H9 (cell line): ENCODE data around the gene RPRD1A. TPM values are rescaled to one million over a fixed set of nuclear protein-coding genes. Genes with fewer than 3 reads are reported as not detected.

Experiments
- DNase-seq: peaks from one replicate; pipeline ENCODE4 v3.0.0-alpha.2; 2017
- H2AFZ ChIP-seq: one replicate; pipeline ENCODE4 v1.6.1; 2013; ENCODE audit warnings: mild to moderate bottlenecking, low read length, control low read depth, moderate library complexity
- H2AK5ac ChIP-seq: 2 replicates; pipeline ENCODE4 v1.6.1; 2013; ENCODE audit warnings: low read length, control low read depth, mixed read lengths; ENCODE audit not compliant: insufficient read length
- H2BK120ac ChIP-seq: one replicate; pipeline ENCODE4 v1.6.1; 2013; ENCODE audit warnings: low read depth, mild to moderate bottlenecking, low read length, control low read depth, inconsistent platforms; ENCODE audit not compliant: poor library complexity, severe bottlenecking
- H2BK12ac ChIP-seq: 2 replicates; pipeline ENCODE4 v1.6.1; 2013; ENCODE audit warnings: low read length, control low read depth, mixed read lengths, low read depth; ENCODE audit not compliant: insufficient read length
- H2BK15ac ChIP-seq: 2 replicates; pipeline ENCODE4 v1.6.1; 2013; ENCODE audit warnings: low read depth, low read length, control low read depth
- H2BK20ac ChIP-seq: one replicate; pipeline ENCODE4 v1.6.1; 2013; ENCODE audit warnings: low read depth, mild to moderate bottlenecking, low read length, control low read depth, inconsistent platforms; ENCODE audit not compliant: poor library complexity, severe bottlenecking
- H2BK5ac ChIP-seq: 2 replicates; pipeline ENCODE4 v1.6.1; 2013; ENCODE audit warnings: low read length, control low read depth, mixed read lengths; ENCODE audit not compliant: insufficient read length
- H3K14ac ChIP-seq: 2 replicates; pipeline ENCODE4 v1.6.1; 2013; ENCODE audit warnings: low read length, control low read depth; ENCODE audit not compliant: insufficient read depth
- H3K18ac ChIP-seq: 2 replicates; pipeline ENCODE4 v1.6.1; 2013; ENCODE audit warnings: low read depth, mild to moderate bottlenecking, mixed read lengths, low read length, control low read depth; ENCODE audit not compliant: insufficient read length
- H3K23ac ChIP-seq: 2 replicates; pipeline ENCODE4 v1.6.1; 2013; ENCODE audit warnings: low read length, control low read depth, mixed read lengths, low read depth; ENCODE audit not compliant: insufficient read length
- H3K23me2 ChIP-seq: 2 replicates; pipeline ENCODE4 v1.6.1; 2013; ENCODE audit warnings: low read depth, mild to moderate bottlenecking, mixed read lengths, low read length, control low read depth; ENCODE audit not compliant: insufficient read length, poor library complexity, severe bottlenecking
- H3K27ac ChIP-seq: 2 replicates; pipeline ENCODE4 v1.5.1; 2013; ENCODE audit warnings: low read length, control low read depth, mixed read lengths, low read depth; ENCODE audit not compliant: insufficient read length
- H3K27me3 ChIP-seq: 2 replicates; pipeline ENCODE4 v1.6.1; 2013; ENCODE audit warnings: low read length, control low read depth, inconsistent platforms; ENCODE audit not compliant: insufficient read depth
- H3K4ac ChIP-seq: 2 replicates; pipeline ENCODE4 v1.6.1; 2013; ENCODE audit warnings: low read depth, mild to moderate bottlenecking, control low read depth, inconsistent platforms, low read length, moderate library complexity
- H3K4me1 ChIP-seq: 2 replicates; pipeline ENCODE4 v1.6.1; 2013; ENCODE audit warnings: low read length, control low read depth, inconsistent platforms; ENCODE audit not compliant: insufficient read depth
- H3K4me2 ChIP-seq: 2 replicates; pipeline ENCODE4 v1.6.1; 2013; ENCODE audit warnings: low read length, control low read depth, mixed read lengths; ENCODE audit not compliant: insufficient read length, insufficient read depth
- H3K56ac ChIP-seq: 2 replicates; pipeline ENCODE4 v1.6.1; 2013; ENCODE audit warnings: low read depth, mild to moderate bottlenecking, mixed read lengths, low read length, control low read depth; ENCODE audit not compliant: insufficient read length
- H3K79me1 ChIP-seq: 2 replicates; pipeline ENCODE4 v1.6.1; 2013; ENCODE audit warnings: low read depth, mild to moderate bottlenecking, moderate library complexity, low read length, control low read depth, inconsistent platforms; ENCODE audit not compliant: insufficient read depth, poor library complexity, severe bottlenecking
- H3K79me2 ChIP-seq: 2 replicates; pipeline ENCODE4 v1.6.1; 2013; ENCODE audit warnings: low read length, control low read depth, inconsistent platforms; ENCODE audit not compliant: insufficient read depth
- H3K9ac ChIP-seq: 2 replicates; pipeline ENCODE4 v1.6.1; 2013; ENCODE audit warnings: low read length, control low read depth, mixed read lengths; ENCODE audit not compliant: insufficient read length; ENCODE audit errors: extremely low read depth
- H3K9me3 ChIP-seq: one replicate; pipeline ENCODE4 v1.6.1; 2013; ENCODE audit warnings: low read depth, low read length, inconsistent platforms; ENCODE audit not compliant: control insufficient read depth
- H3T11ph ChIP-seq: one replicate; pipeline ENCODE4 v1.6.1; 2013; ENCODE audit warnings: mild to moderate bottlenecking, low read length, control low read depth, inconsistent platforms
- H4K20me1 ChIP-seq: one replicate; pipeline ENCODE4 v1.6.1; 2013; ENCODE audit not compliant: control insufficient read depth, insufficient read length, insufficient read depth
- H4K5ac ChIP-seq: 2 replicates; pipeline ENCODE4 v1.6.1; 2013; ENCODE audit warnings: low read depth, mild to moderate bottlenecking, mixed read lengths, low read length, control low read depth; ENCODE audit not compliant: insufficient read length
- H4K8ac ChIP-seq: replicated peaks from 2 replicates; pipeline ENCODE4 v1.6.1; 2013; ENCODE audit warnings: low read length, control low read depth, mixed read lengths, low read depth; ENCODE audit not compliant: insufficient read length
- H4K91ac ChIP-seq: 2 replicates; pipeline ENCODE4 v1.6.1; 2013; ENCODE audit warnings: low read depth, mild to moderate bottlenecking, moderate library complexity, mixed read lengths, low read length, control low read depth; ENCODE audit not compliant: insufficient read length
- H3K27ac Mint-ChIP-seq, 3 experiments: 2 replicates in 2 of 3; 3 replicates in 1 of 3; pipeline ENCODE4 v1.8.0; 2020 to 2021; ENCODE audit warnings: mixed read lengths in 3 of 3, mild to moderate bottlenecking in 1 of 3, moderate library complexity in 1 of 3
- H3K27me3 Mint-ChIP-seq: 2 replicates; pipeline ENCODE4 v1.8.0; 2021; ENCODE audit warnings: low read depth, mild to moderate bottlenecking, moderate library complexity, mixed read lengths
- H3K36me3 Mint-ChIP-seq, 3 experiments: 2 replicates in 2 of 3; 3 replicates in 1 of 3; pipeline ENCODE4 v1.8.0; 2020 to 2021; ENCODE audit warnings: low read depth in 3 of 3, mixed read lengths in 3 of 3; ENCODE audit not compliant: insufficient read depth in 1 of 3
- H3K4me1 Mint-ChIP-seq, 2 experiments: 2 replicates each; pipeline ENCODE4 v1.8.0; 2020; ENCODE audit warnings: mixed read lengths in 2 of 2
- H3K4me3 Mint-ChIP-seq, 2 experiments: 2 replicates in 1 of 2; 3 replicates in 1 of 2; pipeline ENCODE4 v1.8.0; 2020 to 2021; ENCODE audit warnings: mild to moderate bottlenecking in 2 of 2, mixed read lengths in 2 of 2, moderate library complexity in 1 of 2
- H3K9me3 Mint-ChIP-seq, 2 experiments: 2 replicates in 1 of 2; 3 replicates in 1 of 2; pipeline ENCODE4 v1.8.0; 2020; ENCODE audit warnings: mild to moderate bottlenecking in 2 of 2, mixed read lengths in 2 of 2, moderate library complexity in 1 of 2
- WGBS: extraction: QIAGEN DNeasy Blood & Tissue Kit; methylation state at CpG from one replicate; pipeline ENCODE4 v1.1.7; 2013; ENCODE audit warnings: missing lambda C conversion rate, low lambda C conversion rate, mixed read lengths; ENCODE audit not compliant: insufficient read length; ENCODE audit errors: extremely low coverage; 5-methylcytosine and 5-hydroxymethylcytosine counted together
- total RNA-seq: library from RNA; stranded (reverse); gene quantifications from 2 replicates; pipeline ENCODE4 v1.2.1, GENCODE V29; 2021
- TF ChIP-seq, protein P1 (sequence below): fragments of 200-600 bp; sonication (generic); conservative IDR thresholded peaks from 3 replicates; pipeline ENCODE4 v1.8.0; 2021; ENCODE audit warnings: antibody characterized with exemption, mild to moderate bottlenecking

RPRD1A gene
- total RNA-seq, 1 experiment from 2014 or later = 107 TPM

GRCh38 chr18:36109737-36110136 is 42.4 kb upstream of the RPRD1A start:
- no peak overlapping the region for H2BK20ac ChIP-seq
- TF ChIP-seq, protein P1, sequence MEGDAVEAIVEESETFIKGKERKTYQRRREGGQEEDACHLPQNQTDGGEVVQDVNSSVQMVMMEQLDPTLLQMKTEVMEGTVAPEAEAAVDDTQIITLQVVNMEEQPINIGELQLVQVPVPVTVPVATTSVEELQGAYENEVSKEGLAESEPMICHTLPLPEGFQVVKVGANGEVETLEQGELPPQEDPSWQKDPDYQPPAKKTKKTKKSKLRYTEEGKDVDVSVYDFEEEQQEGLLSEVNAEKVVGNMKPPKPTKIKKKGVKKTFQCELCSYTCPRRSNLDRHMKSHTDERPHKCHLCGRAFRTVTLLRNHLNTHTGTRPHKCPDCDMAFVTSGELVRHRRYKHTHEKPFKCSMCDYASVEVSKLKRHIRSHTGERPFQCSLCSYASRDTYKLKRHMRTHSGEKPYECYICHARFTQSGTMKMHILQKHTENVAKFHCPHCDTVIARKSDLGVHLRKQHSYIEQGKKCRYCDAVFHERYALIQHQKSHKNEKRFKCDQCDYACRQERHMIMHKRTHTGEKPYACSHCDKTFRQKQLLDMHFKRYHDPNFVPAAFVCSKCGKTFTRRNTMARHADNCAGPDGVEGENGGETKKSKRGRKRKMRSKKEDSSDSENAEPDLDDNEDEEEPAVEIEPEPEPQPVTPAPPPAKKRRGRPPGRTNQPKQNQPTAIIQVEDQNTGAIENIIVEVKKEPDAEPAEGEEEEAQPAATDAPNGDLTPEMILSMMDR = no peak
- no peaks in the 10 kb centered on the region for H3K4me1 ChIP-seq
- no peaks in the 10 kb centered on the region for H3K27me3 ChIP-seq
- no peaks in the 10 kb centered on the region for H3K9me3 ChIP-seq
- H2BK5ac ChIP-seq = no peak overlapping the region
- H3K18ac ChIP-seq = no peak overlapping the region
- no peak overlapping the region for H3T11ph ChIP-seq
- H3K27ac ChIP-seq = no peak overlapping the region
- H2AFZ ChIP-seq = no peak overlapping the region
- Mint-ChIP-seq H3K9me3 (no peaks in the 10 kb centered on the region), H3K36me3 (peaks cover 16 to 47% (median 43%) of the 10 kb centered on the region in 3 experiments), H3K4me1 (no peaks in the 10 kb centered on the region), H3K27ac (no peak overlapping the region), H3K4me3 (no peak overlapping the region), H3K27me3 (no peaks in the 10 kb centered on the region)
- H4K5ac ChIP-seq = no peak overlapping the region
- no peak overlapping the region for H3K4me2 ChIP-seq
- DNase-seq = no peak
- H3K23me2 ChIP-seq = no peaks in the 10 kb centered on the region
- H4K20me1 ChIP-seq = no peaks in the 10 kb centered on the region
- no peaks in the 10 kb centered on the region for H3K79me1 ChIP-seq
- no peak overlapping the region for H2AK5ac ChIP-seq
- no peak overlapping the region for H2BK12ac ChIP-seq
- H2BK15ac ChIP-seq = no peak overlapping the region
- no peak overlapping the region for H3K14ac ChIP-seq
- no peak overlapping the region for H3K23ac ChIP-seq
- no peaks in the 10 kb centered on the region for H3K79me2 ChIP-seq
- no peak overlapping the region for H4K91ac ChIP-seq
- no peak overlapping the region for H3K4ac ChIP-seq
- no peak overlapping the region for H2BK120ac ChIP-seq
- H3K56ac ChIP-seq = no peak overlapping the region
- H4K8ac ChIP-seq = no peak overlapping the region
- no CpG with 5 or more reads among the region's 1 CpG for WGBS
- H3K9ac ChIP-seq = no peak overlapping the region
